ENCODE results near the gene PRLH. TPM values are rescaled to one million over a fixed set of nuclear protein-coding genes. Genes with fewer than 3 reads are reported as not detected.
A peak's percentile ranks its signal among the peaks of the same experiment; 100 is the strongest.
"Not testable (repeated sequence)": the region's sequence is repeated elsewhere in the genome, so short reads cannot be mapped to it uniquely, and the experiment has no call there.

PRLH gene
- total and polyA plus RNA-seq, 2 of the 13 experiments (the other 11 are each of a cell fraction or from before 2014, with no cell fraction given), result not detected

DNA sequence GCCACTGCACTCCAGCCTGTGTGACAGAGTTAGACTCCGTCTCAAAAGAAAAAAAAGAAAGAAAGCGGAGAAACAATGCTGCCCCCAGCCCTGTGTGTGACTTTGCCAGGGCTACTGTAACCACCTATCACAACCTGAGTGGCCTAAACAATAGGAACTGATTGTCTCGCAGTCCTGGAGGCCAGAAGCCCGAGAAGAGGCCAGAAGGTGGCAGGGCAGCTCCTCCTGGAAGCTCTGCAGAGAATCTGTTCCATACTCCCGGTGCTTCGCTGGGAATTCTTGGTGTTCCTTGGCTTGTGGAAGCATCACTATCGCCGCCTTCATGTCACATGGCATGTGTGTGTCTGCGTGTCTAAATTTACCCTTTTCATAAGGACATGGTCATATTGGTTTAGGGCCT lies 38.6 kb downstream of the PRLH start (continued):
- TF ChIP-seq ARID5B (CRISPR knock-in tag; IDR thresholded peaks at IDR 0.05) (peak; percentile 32), ZNF264 (CRISPR knock-in tag; IDR thresholded peaks at IDR 0.05) (no peak), ZNF367 (CRISPR knock-in tag; IDR thresholded peaks at IDR 0.05; ENCODE audit: borderline replicate concordance) (no peak), SIN3B (IDR thresholded peaks at IDR 0.05; ENCODE audit: low read length) (no peak), ZBTB33 (CRISPR knock-in tag; IDR thresholded peaks at IDR 0.05) (0 out of 2 replicates have a peak, but pooled peaks have one; percentile 16)

- intact Hi-C loops (cut with micrococcal nuclease; ENCODE audit: unreplicated experiment); H3K4me2 ChIP-seq (ENCODE audit: low read depth, low read length); BruUV-seq (replicated peaks); CTCF ChIA-PET (ENCODE audit: low intra/inter-chr PET ratio, low total read pairs); H4K20me1 ChIP-seq (ENCODE audit: insufficient read depth, low read length); H3K9ac ChIP-seq (ENCODE audit: insufficient read depth, low read depth, low read length); H3K36me3 ChIP-seq (replicated peaks in 1 of 2; ENCODE audit: control insufficient read depth in 1 of 2, insufficient read depth in 2 of 2, low read length in 2 of 2); H3K27ac ChIP-seq (ENCODE audit: extremely low read length, insufficient read depth, low read length); in situ Hi-C loops (cut with HindIII; ENCODE audit: extremely low pct_ligation_motif_present, low pct_unique_long_range_greater_than_20kb); H3K79me2 ChIP-seq (ENCODE audit: insufficient read depth, low read length); H3K27me3 ChIP-seq (ENCODE audit: control insufficient read depth in 1 of 2, insufficient read depth in 2 of 2, low read length in 2 of 2); H2AFZ ChIP-seq (ENCODE audit: low read length); DNase-seq (ENCODE audit: low spot score); H3K4me3 ChIP-seq (replicated peaks in 1 of 3; ENCODE audit: insufficient read depth in 1 of 3, low read depth in 2 of 3, low read length in 3 of 3); FAIRE-seq; H3K9me3 ChIP-seq (ENCODE audit: low read length); ATAC-seq; POLR2A ChIA-PET: not testable (repeated sequence)
- WGBS (ENCODE audit: low lambda C conversion rate), result 41% methylated on average over 3 of the region's 4 CpGs
- H3K4me1 ChIP-seq (ENCODE audit: insufficient read depth, low read length), result peaks cover 42% of the 10 kb centered on the region
These were observed 40.1 kb downstream of the PRLH start for GRCh38 chr2:237606522-237606921.
